ENCODE results near the gene DECR2. TPM values are rescaled to one million over a fixed set of nuclear protein-coding genes. Genes with fewer than 3 reads are reported as not detected.
A peak's percentile ranks its signal among the peaks of the same experiment; 100 is the strongest.

The DECR2 gene
- total RNA-seq, 6 donors from 2014 or later = 8.6 to 22.4 (median 14.6) TPM

DNA sequence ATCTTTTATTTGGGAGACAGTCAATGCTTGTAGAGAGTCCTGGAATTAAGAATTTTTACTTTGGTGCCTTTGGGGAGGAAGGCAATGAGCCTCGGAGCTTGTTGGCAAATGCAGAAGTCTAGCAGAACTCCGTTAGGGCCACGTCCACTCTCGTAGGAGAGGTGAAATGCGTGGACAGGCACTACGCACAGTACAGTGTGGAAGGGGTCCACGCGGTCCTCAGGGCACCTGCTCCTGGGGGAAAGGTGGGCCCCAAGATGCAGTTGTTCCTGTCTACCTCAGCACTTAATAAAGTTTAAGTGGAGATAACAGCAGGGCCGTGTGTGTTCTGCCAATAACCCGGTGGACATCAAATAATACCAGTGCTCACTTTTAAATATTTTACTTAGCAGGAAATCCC, 25.6 kb downstream of the DECR2 start:
- Histone ChIP-seq H3K36me3 (no peaks in the 10 kb centered on the region), H3K4me3 (peak overlapping the region; percentile 47 to 93 (median 66)), H3K27me3 (no peaks in the 10 kb centered on the region), H3K9me3 (no peaks in the 10 kb centered on the region), H3K4me1 (peaks cover 18 to 35% (median 31%) of the 10 kb centered on the region in 4 donors), H3K27ac (no peak overlapping the region)
- TF ChIP-seq, protein P1, sequence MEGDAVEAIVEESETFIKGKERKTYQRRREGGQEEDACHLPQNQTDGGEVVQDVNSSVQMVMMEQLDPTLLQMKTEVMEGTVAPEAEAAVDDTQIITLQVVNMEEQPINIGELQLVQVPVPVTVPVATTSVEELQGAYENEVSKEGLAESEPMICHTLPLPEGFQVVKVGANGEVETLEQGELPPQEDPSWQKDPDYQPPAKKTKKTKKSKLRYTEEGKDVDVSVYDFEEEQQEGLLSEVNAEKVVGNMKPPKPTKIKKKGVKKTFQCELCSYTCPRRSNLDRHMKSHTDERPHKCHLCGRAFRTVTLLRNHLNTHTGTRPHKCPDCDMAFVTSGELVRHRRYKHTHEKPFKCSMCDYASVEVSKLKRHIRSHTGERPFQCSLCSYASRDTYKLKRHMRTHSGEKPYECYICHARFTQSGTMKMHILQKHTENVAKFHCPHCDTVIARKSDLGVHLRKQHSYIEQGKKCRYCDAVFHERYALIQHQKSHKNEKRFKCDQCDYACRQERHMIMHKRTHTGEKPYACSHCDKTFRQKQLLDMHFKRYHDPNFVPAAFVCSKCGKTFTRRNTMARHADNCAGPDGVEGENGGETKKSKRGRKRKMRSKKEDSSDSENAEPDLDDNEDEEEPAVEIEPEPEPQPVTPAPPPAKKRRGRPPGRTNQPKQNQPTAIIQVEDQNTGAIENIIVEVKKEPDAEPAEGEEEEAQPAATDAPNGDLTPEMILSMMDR (IDR thresholded peaks at IDR 0.05) = no peak
- TF ChIP-seq POLR2AphosphoS5 (IDR thresholded peaks at IDR 0.05) (no peak), POLR2A (IDR thresholded peaks at IDR 0.05) (no peak), EP300 (IDR thresholded peaks at IDR 0.05) (no peak)
- DNase-seq (no peak), ATAC-seq (ENCODE audit: low FRiP score in 2 of 2) (no peak)
- WGBS, 2 donors = 56 to 57% methylated on average over 10 of the region's 10 CpGs

DNA sequence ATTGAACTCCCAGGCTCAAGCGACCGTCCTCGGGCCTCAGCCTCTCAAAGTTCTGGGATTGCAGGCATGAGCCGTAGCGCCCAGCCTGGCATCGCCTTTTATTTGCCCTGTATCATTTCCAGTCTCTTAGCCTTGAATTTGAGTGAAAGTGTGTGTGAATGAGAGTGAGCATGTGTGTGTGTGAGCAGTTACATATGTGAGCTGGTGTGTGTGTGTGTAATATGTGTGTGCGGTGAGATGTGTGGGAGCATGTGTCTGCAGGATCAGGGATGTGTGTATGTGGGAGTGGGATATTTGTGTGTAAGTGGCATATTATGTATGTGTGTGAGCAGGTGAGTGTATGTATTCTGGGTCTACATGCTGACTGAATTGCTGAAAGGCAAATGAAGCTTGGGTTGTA, 29.2 kb downstream of the DECR2 start:
- ATAC-seq (ENCODE audit: low FRiP score in 2 of 2) (no peak), DNase-seq (no peak)
- Histone ChIP-seq H3K36me3 (peaks cover 0 to 4% (median 0%) of the 10 kb centered on the region in 4 donors), H3K4me1 (peaks cover 12 to 21% (median 17%) of the 10 kb centered on the region in 4 donors), H3K9me3 (no peaks in the 10 kb centered on the region), H3K27ac (no peak overlapping the region), H3K4me3 (no peak overlapping the region), H3K27me3 (no peaks in the 10 kb centered on the region)
- TF ChIP-seq POLR2A (IDR thresholded peaks at IDR 0.05) (no peak), POLR2AphosphoS5 (IDR thresholded peaks at IDR 0.05) (no peak), EP300 (IDR thresholded peaks at IDR 0.05) (no peak)
- TF ChIP-seq, protein P1 (IDR thresholded peaks at IDR 0.05) = no peak
- WGBS, 2 donors = 96 to 99% methylated on average over 7 of the region's 7 CpGs

DNA sequence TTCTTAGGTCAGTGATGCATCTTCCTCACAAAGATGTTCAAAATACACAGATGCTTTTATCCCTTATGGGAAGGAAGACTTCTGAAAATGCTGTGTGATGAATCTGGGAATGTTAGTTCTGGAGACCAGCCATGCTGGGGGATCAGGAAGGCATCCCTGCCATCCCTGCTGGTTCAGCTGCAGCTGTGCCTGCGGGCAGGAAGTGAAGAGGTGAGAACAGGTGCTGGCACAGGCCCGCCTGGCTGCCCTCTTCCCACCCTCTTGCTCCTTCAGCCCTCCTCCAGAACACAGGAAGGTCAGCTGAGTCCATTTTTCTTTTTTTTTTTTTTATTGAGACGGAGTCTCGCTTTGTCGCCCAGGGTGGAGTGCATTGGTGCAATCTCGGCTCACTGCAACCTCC, 38.9 kb downstream of the DECR2 start:
- H3K27me3 ChIP-seq = no peaks in the 10 kb centered on the region
- DNase-seq = no peak
- 93 to 95% methylated on average over 6 of the region's 6 CpGs for WGBS, 2 donors
- no peak for ATAC-seq (ENCODE audit: low FRiP score in 2 of 2)
- no peaks in the 10 kb centered on the region for H3K9me3 ChIP-seq
- H3K4me3 ChIP-seq = no peak overlapping the region
- TF ChIP-seq POLR2A (IDR thresholded peaks at IDR 0.05) = no peak
- TF ChIP-seq POLR2AphosphoS5 (IDR thresholded peaks at IDR 0.05) = no peak
- TF ChIP-seq, protein P1 (IDR thresholded peaks at IDR 0.05) = no peak
- no peak for TF ChIP-seq EP300 (IDR thresholded peaks at IDR 0.05)
- H3K27ac ChIP-seq = no peak overlapping the region
- peaks cover 0 to 6% (median 0%) of the 10 kb centered on the region in 4 donors for H3K4me1 ChIP-seq
- peaks cover 0 to 3% (median 0%) of the 10 kb centered on the region in 4 donors for H3K36me3 ChIP-seq

DNA sequence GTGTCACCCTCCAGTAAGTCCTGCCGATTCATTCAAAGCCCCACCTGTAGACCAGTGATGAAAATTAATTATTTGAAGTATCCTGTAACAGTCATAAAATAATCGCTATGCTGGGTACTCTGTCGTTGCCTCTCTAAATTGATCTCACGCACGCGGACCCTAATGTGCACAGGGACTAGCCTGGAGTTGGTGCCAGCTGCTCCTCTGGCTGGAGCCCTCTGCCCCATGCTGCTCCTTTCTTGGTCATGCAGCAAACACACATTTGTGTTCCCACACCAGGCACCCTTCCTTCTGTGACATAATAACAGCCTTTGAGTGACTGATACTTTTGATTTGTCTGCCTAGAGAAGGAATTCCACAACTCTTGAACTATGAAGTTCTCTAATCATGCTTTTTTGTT, 39.8 kb downstream of the DECR2 start:
- H3K27me3 ChIP-seq = no peaks in the 10 kb centered on the region
- no peak overlapping the region for H3K4me3 ChIP-seq
- WGBS, 2 donors = 95 to 97% methylated on average over 6 of the region's 6 CpGs

More for the DNA sequence above, 39.8 kb downstream of the DECR2 start:
- TF ChIP-seq POLR2AphosphoS5 (IDR thresholded peaks at IDR 0.05) (no peak), POLR2A (IDR thresholded peaks at IDR 0.05) (no peak), EP300 (IDR thresholded peaks at IDR 0.05) (no peak)
- TF ChIP-seq, protein P1 (IDR thresholded peaks at IDR 0.05) = no peak
- Histone ChIP-seq H3K27ac (no peak overlapping the region), H3K36me3 (peaks cover 0 to 3% (median 0%) of the 10 kb centered on the region in 4 donors), H3K4me1 (peaks cover 0 to 6% (median 0%) of the 10 kb centered on the region in 4 donors), H3K9me3 (no peaks in the 10 kb centered on the region)
- ATAC-seq (ENCODE audit: low FRiP score in 2 of 2) = no peak
- DNase-seq = no peak
